CD4-positive, alpha-beta T cell treated with Interleukin-15 for 4 hours (primary cell): Measurements from ENCODE around the gene GPRC5A.

Source experiments
- DNase-seq: peaks from one replicate; pipeline ENCODE4 v3.0.0-alpha.2; 2020; ENCODE audit warnings: low spot score

The GPRC5A gene

GRCh38 chr12:12909995-12910420, 18.6 kb downstream of the GPRC5A start:
- no peak for DNase-seq

- DNase-seq = no peak
Observed at GRCh38 chr12:12912711-12913110, 21.3 kb downstream of the GPRC5A start.

GRCh38 chr12:12915656-12916055, 24.3 kb downstream of the GPRC5A start:
- no peak for DNase-seq

GRCh38 chr12:12916135-12916944, 25.0 kb downstream of the GPRC5A start:
- peak; percentile 88 for DNase-seq

- DNase-seq = no peak
Observed at GRCh38 chr12:12917517-12917916, 26.2 kb downstream of the GPRC5A start.

- DNase-seq = no peak
Observed at GRCh38 chr12:12918781-12919389, 27.5 kb downstream of the GPRC5A start.

GRCh38 chr12:12919666-12920435, 28.5 kb downstream of the GPRC5A start:
- no peak for DNase-seq

- no peak for DNase-seq
Observed at GRCh38 chr12:12922191-12922616, 30.8 kb downstream of the GPRC5A start.

GRCh38 chr12:12922978-12923377, 31.6 kb downstream of the GPRC5A start:
- no peak for DNase-seq

- no peak for DNase-seq
Observed at GRCh38 chr12:12924169-12924568, 32.8 kb downstream of the GPRC5A start.

GRCh38 chr12:12925388-12925787, 34.0 kb downstream of the GPRC5A start:
- DNase-seq = no peak

- DNase-seq = no peak
Observed at GRCh38 chr12:12926571-12927071, 35.3 kb downstream of the GPRC5A start.

GRCh38 chr12:12927211-12928079, 36.1 kb downstream of the GPRC5A start:
- DNase-seq = peak; percentile 50

- DNase-seq = no peak
Observed at GRCh38 chr12:12929696-12930095, 38.3 kb downstream of the GPRC5A start.

GRCh38 chr12:12930633-12931219, 39.4 kb downstream of the GPRC5A start:
- no peak for DNase-seq

GRCh38 chr12:12933742-12934141, 42.4 kb downstream of the GPRC5A start:
- no peak for DNase-seq

- DNase-seq = no peak
Observed at GRCh38 chr12:12934556-12934955, 43.2 kb downstream of the GPRC5A start.

- DNase-seq = no peak
Observed at GRCh38 chr12:12936983-12937491, 45.7 kb downstream of the GPRC5A start.

- DNase-seq = no peak
Observed at GRCh38 chr12:12938541-12938940, 47.2 kb downstream of the GPRC5A start.

GRCh38 chr12:12939888-12940287, 48.5 kb downstream of the GPRC5A start:
- no peak for DNase-seq
